ENCODE results near the gene CD300LB.
"Not testable (repeated sequence)": the region's sequence is repeated elsewhere in the genome, so short reads cannot be mapped to it uniquely, and the experiment has no call there.

The CD300LB gene

DNA sequence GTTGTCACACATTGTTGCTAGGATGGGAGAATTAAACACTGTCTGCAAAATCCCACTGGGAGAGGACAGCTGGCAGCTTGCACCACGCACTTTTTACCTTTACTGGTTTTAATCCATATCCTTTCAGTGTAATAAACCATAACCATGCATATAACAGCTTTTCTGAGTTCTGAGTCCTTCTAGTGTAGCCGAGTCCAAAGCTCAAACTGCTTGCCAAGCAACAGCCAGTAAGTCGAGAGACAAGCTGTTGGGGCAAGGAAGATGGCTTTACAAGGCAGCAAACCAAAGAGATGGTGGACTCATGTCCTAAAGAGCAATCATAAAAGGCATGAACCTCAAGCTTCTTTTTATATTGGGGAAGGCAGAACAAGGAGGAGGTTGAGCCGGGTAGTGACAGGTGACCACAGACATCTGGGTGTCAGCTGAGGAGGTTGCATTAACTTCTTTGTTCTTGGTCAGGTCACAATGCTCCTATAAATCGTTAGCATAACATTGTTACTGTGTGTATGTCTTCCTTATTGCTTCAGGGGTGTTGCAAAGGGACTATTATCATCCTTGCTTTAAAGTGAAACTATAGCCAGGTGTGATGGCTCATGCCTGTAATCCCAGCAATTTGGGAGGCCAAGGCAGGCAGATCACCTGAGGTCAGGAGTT lies 43.3 kb upstream of the CD300LB start:
- Histone ChIP-seq H3K36me3 (ENCODE audit: control insufficient read depth, low read length) (no peaks in the 10 kb centered on the region), H3K27ac (ENCODE audit: low read depth, low read length) (no peak overlapping the region), H3K9me2 (replicated peaks; ENCODE audit: control insufficient read depth, low read length) (no peaks in the 10 kb centered on the region), H3K4me3 (ENCODE audit: low read length) (no peak overlapping the region), H3K4me1 (ENCODE audit: control insufficient read depth, low read length) (no peaks in the 10 kb centered on the region), H3K9me3 (ENCODE audit: control insufficient read depth, insufficient read depth, low read length) (no peaks in the 10 kb centered on the region), H4K20me1 (ENCODE audit: control insufficient read depth, insufficient read depth, low read depth, low read length) (no peaks in the 10 kb centered on the region), H3K4me2 (ENCODE audit: low read length) (no peak overlapping the region), H3K79me2 (ENCODE audit: control insufficient read depth, low read length) (no peaks in the 10 kb centered on the region), H3F3A (ENCODE audit: control insufficient read depth, insufficient read depth) (no peaks in the 10 kb centered on the region), H3K27me3 (ENCODE audit: control insufficient read depth, low read length) (peaks cover 4% of the 10 kb centered on the region; the same call in 1 of the 2 replicates)
- no peak for TF ChIP-seq EZH2phosphoT487 (IDR thresholded peaks at IDR 0.05; ENCODE audit: borderline replicate concordance, low read length)
- TF ChIP-seq, protein P1, sequence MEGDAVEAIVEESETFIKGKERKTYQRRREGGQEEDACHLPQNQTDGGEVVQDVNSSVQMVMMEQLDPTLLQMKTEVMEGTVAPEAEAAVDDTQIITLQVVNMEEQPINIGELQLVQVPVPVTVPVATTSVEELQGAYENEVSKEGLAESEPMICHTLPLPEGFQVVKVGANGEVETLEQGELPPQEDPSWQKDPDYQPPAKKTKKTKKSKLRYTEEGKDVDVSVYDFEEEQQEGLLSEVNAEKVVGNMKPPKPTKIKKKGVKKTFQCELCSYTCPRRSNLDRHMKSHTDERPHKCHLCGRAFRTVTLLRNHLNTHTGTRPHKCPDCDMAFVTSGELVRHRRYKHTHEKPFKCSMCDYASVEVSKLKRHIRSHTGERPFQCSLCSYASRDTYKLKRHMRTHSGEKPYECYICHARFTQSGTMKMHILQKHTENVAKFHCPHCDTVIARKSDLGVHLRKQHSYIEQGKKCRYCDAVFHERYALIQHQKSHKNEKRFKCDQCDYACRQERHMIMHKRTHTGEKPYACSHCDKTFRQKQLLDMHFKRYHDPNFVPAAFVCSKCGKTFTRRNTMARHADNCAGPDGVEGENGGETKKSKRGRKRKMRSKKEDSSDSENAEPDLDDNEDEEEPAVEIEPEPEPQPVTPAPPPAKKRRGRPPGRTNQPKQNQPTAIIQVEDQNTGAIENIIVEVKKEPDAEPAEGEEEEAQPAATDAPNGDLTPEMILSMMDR (IDR thresholded peaks at IDR 0.05; ENCODE audit: low read depth, low read length, poor library complexity, severe bottlenecking), result no peak

GRCh38 chr17:74573635-74574034 lies 42.4 kb upstream of the CD300LB start:
- H3F3A ChIP-seq (ENCODE audit: control insufficient read depth, insufficient read depth); H3K36me3 ChIP-seq (ENCODE audit: control insufficient read depth, low read length); H3K27ac ChIP-seq (ENCODE audit: low read depth, low read length); H3K4me1 ChIP-seq (ENCODE audit: control insufficient read depth, low read length); H3K9me2 ChIP-seq (replicated peaks; ENCODE audit: control insufficient read depth, low read length); H3K9me3 ChIP-seq (ENCODE audit: control insufficient read depth, insufficient read depth, low read length); H4K20me1 ChIP-seq (ENCODE audit: control insufficient read depth, insufficient read depth, low read depth, low read length); H3K4me3 ChIP-seq (ENCODE audit: low read length); H3K79me2 ChIP-seq (ENCODE audit: control insufficient read depth, low read length); H3K27me3 ChIP-seq (ENCODE audit: control insufficient read depth, low read length); H3K4me2 ChIP-seq (ENCODE audit: low read length): not testable (repeated sequence)

DNA sequence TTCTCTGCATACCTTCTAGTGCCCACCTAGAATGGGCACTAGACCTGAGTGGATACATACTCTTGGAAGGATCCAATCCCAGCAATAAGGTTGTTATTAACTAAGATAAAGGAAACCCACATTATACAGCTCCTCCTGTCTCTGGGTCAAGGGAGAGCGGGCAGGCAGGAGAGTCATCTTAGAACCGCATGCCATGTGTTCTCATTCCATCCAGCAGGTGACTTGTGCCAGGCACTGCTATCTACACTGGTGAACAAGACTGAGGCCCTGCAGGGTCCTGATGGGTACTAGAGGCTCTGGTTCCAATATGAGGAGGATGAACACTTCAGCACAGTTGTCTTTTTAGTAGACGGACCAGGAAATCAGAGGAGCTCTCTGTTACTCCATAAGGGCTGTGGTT lies 41.9 kb upstream of the CD300LB start:
- H3K27ac ChIP-seq (ENCODE audit: low read depth, low read length), result no peak overlapping the region
- H3K36me3 ChIP-seq (ENCODE audit: control insufficient read depth, low read length), result no peaks in the 10 kb centered on the region
- TF ChIP-seq EZH2phosphoT487 (IDR thresholded peaks at IDR 0.05; ENCODE audit: borderline replicate concordance, low read length), result no peak
- TF ChIP-seq, protein P1 (IDR thresholded peaks at IDR 0.05; ENCODE audit: low read depth, low read length, poor library complexity, severe bottlenecking), result no peak
- no peak overlapping the region for H3K4me3 ChIP-seq (ENCODE audit: low read length)
- peaks cover 4% of the 10 kb centered on the region; the same call in 1 of the 2 replicates for H3K27me3 ChIP-seq (ENCODE audit: control insufficient read depth, low read length)
- no peaks in the 10 kb centered on the region for H4K20me1 ChIP-seq (ENCODE audit: control insufficient read depth, insufficient read depth, low read depth, low read length)
- H3K9me2 ChIP-seq (replicated peaks; ENCODE audit: control insufficient read depth, low read length), result no peaks in the 10 kb centered on the region
- no peaks in the 10 kb centered on the region for H3K4me1 ChIP-seq (ENCODE audit: control insufficient read depth, low read length)
- no peak overlapping the region for H3K4me2 ChIP-seq (ENCODE audit: low read length)
- no peaks in the 10 kb centered on the region for H3F3A ChIP-seq (ENCODE audit: control insufficient read depth, insufficient read depth)
- no peaks in the 10 kb centered on the region for H3K9me3 ChIP-seq (ENCODE audit: control insufficient read depth, insufficient read depth, low read length)
- no peaks in the 10 kb centered on the region for H3K79me2 ChIP-seq (ENCODE audit: control insufficient read depth, low read length)

GRCh38 chr17:74571621-74572270 lies 40.5 kb upstream of the CD300LB start:
- no peaks in the 10 kb centered on the region for H3K9me3 ChIP-seq (ENCODE audit: control insufficient read depth, insufficient read depth, low read length)
- TF ChIP-seq, protein P1 (IDR thresholded peaks at IDR 0.05; ENCODE audit: low read depth, low read length, poor library complexity, severe bottlenecking), result no peak
- TF ChIP-seq EZH2phosphoT487 (IDR thresholded peaks at IDR 0.05; ENCODE audit: borderline replicate concordance, low read length), result no peak
- H4K20me1 ChIP-seq (ENCODE audit: control insufficient read depth, insufficient read depth, low read depth, low read length), result no peaks in the 10 kb centered on the region
- H3F3A ChIP-seq (ENCODE audit: control insufficient read depth, insufficient read depth), result no peaks in the 10 kb centered on the region
- no peak overlapping the region for H3K4me2 ChIP-seq (ENCODE audit: low read length)
- peaks cover 4% of the 10 kb centered on the region; the same call in 1 of the 2 replicates for H3K27me3 ChIP-seq (ENCODE audit: control insufficient read depth, low read length)
- no peaks in the 10 kb centered on the region for H3K36me3 ChIP-seq (ENCODE audit: control insufficient read depth, low read length)
- no peak overlapping the region for H3K27ac ChIP-seq (ENCODE audit: low read depth, low read length)
- H3K4me3 ChIP-seq (ENCODE audit: low read length), result no peak overlapping the region
- H3K9me2 ChIP-seq (replicated peaks; ENCODE audit: control insufficient read depth, low read length), result no peaks in the 10 kb centered on the region
- no peaks in the 10 kb centered on the region for H3K4me1 ChIP-seq (ENCODE audit: control insufficient read depth, low read length)
- no peaks in the 10 kb centered on the region for H3K79me2 ChIP-seq (ENCODE audit: control insufficient read depth, low read length)

Data from DOHH2 (cell line).